Measurements from ENCODE around the gene CDC20.

- no peak for TF ChIP-seq CTCF (IDR thresholded peaks at IDR 0.05; ENCODE audit: low read length)
- no peak for TF ChIP-seq EZH2 (IDR thresholded peaks at IDR 0.05; ENCODE audit: borderline replicate concordance, low read length)
Observed at GRCh38 chr1:43387976-43388599, 29.3 kb downstream of the CDC20 start.

Data from OCI-LY1 (cell line).